Measurements from ENCODE around the gene SERPINA12. TPM values are rescaled to one million over a fixed set of nuclear protein-coding genes. Genes with fewer than 3 reads are reported as not detected.
A peak's percentile ranks its signal among the peaks of the same experiment; 100 is the strongest.

Gene SERPINA12
- total and polyA plus RNA-seq, 2 of the 13 experiments (the other 11 are each of a cell fraction or from before 2014, with no cell fraction given): 0.08 TPM; not detected in 1

- TF ChIP-seq ZNF17 (CRISPR knock-in tag; IDR thresholded peaks at IDR 0.05): no peak
- no peak for TF ChIP-seq TBL1XR1 (IDR thresholded peaks at IDR 0.05; ENCODE audit: borderline replicate concordance, low read length, partially characterized antibody)
- TF ChIP-seq FOXJ3 (CRISPR knock-in tag; IDR thresholded peaks at IDR 0.05; ENCODE audit: borderline replicate concordance): no peak
- TF ChIP-seq ATF7-NPFF (CRISPR knock-in tag; IDR thresholded peaks at IDR 0.05; ENCODE audit: low read depth): no peak
- no peak for TF ChIP-seq CREB3 (CRISPR knock-in tag; IDR thresholded peaks at IDR 0.05)
- TF ChIP-seq CREBL2 (CRISPR knock-in tag; IDR thresholded peaks at IDR 0.05; ENCODE audit: borderline replicate concordance): no peak
- TF ChIP-seq ZNF253 (CRISPR knock-in tag; IDR thresholded peaks at IDR 0.05; ENCODE audit: borderline replicate concordance): no peak
- peak; percentile 48; the same call in 1 of the 2 replicates for TF ChIP-seq ZNF350 (CRISPR knock-in tag; IDR thresholded peaks at IDR 0.05; ENCODE audit: borderline replicate concordance, low read depth)
- TF ChIP-seq ZNF816 (CRISPR knock-in tag; IDR thresholded peaks at IDR 0.05; ENCODE audit: borderline replicate concordance): 0 out of 2 replicates have a peak, but pooled peaks have one; percentile 54
- TF ChIP-seq DMAP1 (CRISPR knock-in tag; IDR thresholded peaks at IDR 0.05): no peak
- TF ChIP-seq ZNF292 (CRISPR knock-in tag; IDR thresholded peaks at IDR 0.05; ENCODE audit: borderline replicate concordance, low read depth): peak; percentile 64; the same call in 1 of the 2 replicates
- TF ChIP-seq FOXA1 (IDR thresholded peaks at IDR 0.05): no peak
- TF ChIP-seq FOXA1 (CRISPR knock-in tag; IDR thresholded peaks at IDR 0.05): no peak
- no peak for TF ChIP-seq SMAD3 (CRISPR knock-in tag; IDR thresholded peaks at IDR 0.05)
- no peak for TF ChIP-seq REL (CRISPR knock-in tag; conservative IDR thresholded peaks at IDR 0.05)
- TF ChIP-seq DNMT1 (CRISPR knock-in tag; IDR thresholded peaks at IDR 0.05): peak; percentile 70; the same call in 1 of the 2 replicates
- no peak for TF ChIP-seq ZNF567 (CRISPR knock-in tag; IDR thresholded peaks at IDR 0.05; ENCODE audit: borderline replicate concordance)
- TF ChIP-seq TBX2 (CRISPR knock-in tag; IDR thresholded peaks at IDR 0.05; ENCODE audit: borderline replicate concordance): no peak; the same call in 1 of the 2 replicates
- no peak for TF ChIP-seq PAX8 (CRISPR knock-in tag; IDR thresholded peaks at IDR 0.05; ENCODE audit: borderline replicate concordance)
- TF ChIP-seq REPIN1 (CRISPR knock-in tag; IDR thresholded peaks at IDR 0.05; ENCODE audit: borderline replicate concordance, low read depth): no peak
- TF ChIP-seq POGK (CRISPR knock-in tag; conservative IDR thresholded peaks at IDR 0.05): no peak
- no peak for TF ChIP-seq CENPX (CRISPR knock-in tag; IDR thresholded peaks at IDR 0.05)
- TF ChIP-seq KDM5B (CRISPR knock-in tag; IDR thresholded peaks at IDR 0.05; ENCODE audit: borderline replicate concordance): no peak
- no peak for TF ChIP-seq ZNF138 (CRISPR knock-in tag; IDR thresholded peaks at IDR 0.05; ENCODE audit: low read depth)
- no peak for TF ChIP-seq ZNF619 (CRISPR knock-in tag; IDR thresholded peaks at IDR 0.05)
Observed at GRCh38 chr14:94481468-94482131, 27.7 kb downstream of the SERPINA12 start (continued).

Data from HepG2 (cell line).